Parathyroid adenoma (tissue), 2 donors: ENCODE results near the gene GJC1.

Experiments
- H2AFZ ChIP-seq: fragments of 300-600 bp; sonication (generic); one replicate; pipeline ENCODE4 v1.7.0; 2017; ENCODE audit warnings: antibody characterized with exemption, mild to moderate bottlenecking
- H3K27ac ChIP-seq: fragments of 300-600 bp; sonication (generic); one replicate; pipeline ENCODE4 v1.7.0; 2017
- H3K27me3 ChIP-seq: fragments of 300-600 bp; sonication (generic); one replicate; pipeline ENCODE4 v1.7.0; 2017; ENCODE audit warnings: low read length; ENCODE audit not compliant: control insufficient read depth, insufficient read depth
- H3K36me3 ChIP-seq: fragments of 300-600 bp; sonication (generic); one replicate; pipeline ENCODE4 v1.7.0; 2017; ENCODE audit warnings: low read length; ENCODE audit not compliant: control insufficient read depth, insufficient read depth
- H3K4me1 ChIP-seq: fragments of 300-600 bp; sonication (generic); one replicate; pipeline ENCODE4 v1.7.0; 2017; ENCODE audit warnings: control low read depth
- H3K4me2 ChIP-seq: fragments of 300-600 bp; sonication (generic); one replicate; pipeline ENCODE4 v1.7.0; 2017; ENCODE audit warnings: low read length
- H3K4me3 ChIP-seq: fragments of 300-600 bp; sonication (generic); one replicate; pipeline ENCODE4 v1.7.0; 2017; ENCODE audit warnings: low read depth, low read length
- H3K79me2 ChIP-seq: fragments of 300-600 bp; sonication (generic); one replicate; pipeline ENCODE4 v1.7.0; 2017; ENCODE audit warnings: control low read depth
- H3K9ac ChIP-seq: fragments of 300-600 bp; sonication (generic); one replicate; pipeline ENCODE4 v1.7.0; 2017; ENCODE audit warnings: mild to moderate bottlenecking
- H3K9me3 ChIP-seq: fragments of 300-600 bp; sonication (generic); one replicate; pipeline ENCODE4 v1.7.0; 2017; ENCODE audit warnings: low read length; ENCODE audit not compliant: control insufficient read depth
- CTCF ChIP-seq: fragments of 300-600 bp; sonication (generic); IDR thresholded peaks from one replicate; pipeline ENCODE4 v1.7.0; 2017; ENCODE audit warnings: antibody characterized with exemption, mild to moderate bottlenecking
- donor health status: primary hyperparathyroidism.

GJC1 gene

GRCh38 chr17:44781551-44782325, 48.3 kb downstream of the GJC1 start:
- Histone ChIP-seq H3K9me3 (no peaks in the 10 kb centered on the region), H3K4me2 (no peak overlapping the region), H3K27ac (peak overlapping the region; percentile 50), H3K4me1 (no peaks in the 10 kb centered on the region), H3K27me3 (no peaks in the 10 kb centered on the region), H3K36me3 (no peaks in the 10 kb centered on the region), H3K79me2 (no peaks in the 10 kb centered on the region), H2AFZ (no peak overlapping the region), H3K9ac (no peak overlapping the region), H3K4me3 (no peak overlapping the region)
- TF ChIP-seq CTCF, result no peak

- Histone ChIP-seq H3K27me3 (no peaks in the 10 kb centered on the region), H3K36me3 (no peaks in the 10 kb centered on the region), H3K9ac (no peak overlapping the region), H3K9me3 (no peaks in the 10 kb centered on the region), H3K79me2 (no peaks in the 10 kb centered on the region), H2AFZ (no peak overlapping the region), H3K4me2 (no peak overlapping the region), H3K27ac (no peak overlapping the region), H3K4me1 (no peaks in the 10 kb centered on the region), H3K4me3 (no peak overlapping the region)
- no peak for TF ChIP-seq CTCF
These were observed 49.1 kb downstream of the GJC1 start for GRCh38 chr17:44780845-44781480.

GRCh38 chr17:44780161-44780560, 49.9 kb downstream of the GJC1 start:
- H2AFZ ChIP-seq, result no peak overlapping the region
- no peaks in the 10 kb centered on the region for H3K36me3 ChIP-seq
- H3K79me2 ChIP-seq, result no peaks in the 10 kb centered on the region
- no peaks in the 10 kb centered on the region for H3K9me3 ChIP-seq
- H3K4me3 ChIP-seq, result no peak overlapping the region
- H3K27me3 ChIP-seq, result no peaks in the 10 kb centered on the region
- no peak for TF ChIP-seq CTCF
- no peak overlapping the region for H3K4me2 ChIP-seq
- no peak overlapping the region for H3K27ac ChIP-seq
- no peaks in the 10 kb centered on the region for H3K4me1 ChIP-seq
- no peak overlapping the region for H3K9ac ChIP-seq

- H3K4me3 ChIP-seq, result peak overlapping the region; percentile 53
- H3K9me3 ChIP-seq, result no peaks in the 10 kb centered on the region
- no peaks in the 10 kb centered on the region for H3K79me2 ChIP-seq
- no peak overlapping the region for H3K9ac ChIP-seq
- H3K27me3 ChIP-seq, result no peaks in the 10 kb centered on the region
- H3K36me3 ChIP-seq, result no peaks in the 10 kb centered on the region
- peak overlapping the region; percentile 16 for H3K27ac ChIP-seq
- H2AFZ ChIP-seq, result peak overlapping the region; percentile 94
- peak overlapping the region; percentile 98 for H3K4me2 ChIP-seq
- no peaks in the 10 kb centered on the region for H3K4me1 ChIP-seq
- peak; percentile 86 for TF ChIP-seq CTCF
These were observed 50.7 kb downstream of the GJC1 start for GRCh38 chr17:44779211-44780025.
